A673 (cell line): ENCODE data around the gene SBK1. TPM values are rescaled to one million over a fixed set of nuclear protein-coding genes. Genes with fewer than 3 reads are reported as not detected.

Source experiments
- BruUV-seq: library from RNA; stranded (reverse); fragments of 400-500 nt; replicated peaks from 2 replicates; lab custom pipeline; 2021; lab: Mats Ljungman, UMichigan
- CTCF ChIA-PET: fragments of 300-600 bp; sonication (Branson Sonifier 250); formaldehyde crosslinking; loops from one replicate; lab custom pipeline; 2022; ENCODE audit warnings: antibody characterized with exemption; lab: Charles Lee
- POLR2A ChIA-PET: fragments of 300-600 bp; sonication (Branson Sonifier 250); formaldehyde crosslinking; loops from one replicate; lab custom pipeline; 2022; ENCODE audit warnings: antibody characterized with exemption; ENCODE audit not compliant: low non-redundant PET; lab: Charles Lee
- DNase-seq: peaks from one replicate; pipeline ENCODE4 v3.0.0-alpha.2; 2015; ENCODE audit warnings: low spot score
- H3K27ac ChIP-seq: fragments of 200-600 bp; sonication (generic); 2 replicates; pipeline ENCODE4 v1.5.1; 2016; ENCODE audit warnings: mixed run types, low read depth, mild to moderate bottlenecking, mixed read lengths, antibody characterized with exemption, low read length; ENCODE audit not compliant: poor library complexity, severe bottlenecking
- H3K27me3 ChIP-seq: fragments of 200-600 bp; sonication (generic); replicated peaks from 2 replicates; pipeline ENCODE4 v1.6.1; 2017; ENCODE audit warnings: mixed run types, low read depth, mild to moderate bottlenecking, mixed read lengths, antibody characterized with exemption, low read length; ENCODE audit not compliant: insufficient read depth, poor library complexity
- H3K36me3 ChIP-seq: fragments of 200-600 bp; sonication (generic); 2 replicates; pipeline ENCODE4 v1.6.1; 2016; ENCODE audit warnings: mixed run types, mild to moderate bottlenecking, mixed read lengths, antibody characterized with exemption, low read length; ENCODE audit not compliant: insufficient read depth, poor library complexity, severe bottlenecking
- H3K4me1 ChIP-seq: fragments of 200-600 bp; sonication (generic); 2 replicates; pipeline ENCODE4 v1.6.1; 2017; ENCODE audit warnings: mixed run types, mild to moderate bottlenecking, mixed read lengths, antibody characterized with exemption, low read length; ENCODE audit not compliant: insufficient read depth, poor library complexity, severe bottlenecking
- H3K4me3 ChIP-seq: fragments of 200-600 bp; sonication (generic); 2 replicates; pipeline ENCODE4 v1.5.1; 2016; ENCODE audit warnings: low read depth, mixed run types, mild to moderate bottlenecking, mixed read lengths, low read length; ENCODE audit not compliant: poor library complexity, severe bottlenecking
- H3K9me3 ChIP-seq: fragments of 200-600 bp; sonication (generic); 2 replicates; pipeline ENCODE4 v1.6.1; 2016; ENCODE audit warnings: mixed run types, low read depth, mild to moderate bottlenecking, mixed read lengths, antibody characterized with exemption, low read length; ENCODE audit not compliant: poor library complexity, severe bottlenecking
- EZH2 ChIP-seq: fragments of 200-600 bp; sonication (generic); IDR thresholded peaks from 2 replicates; pipeline ENCODE4 v1.6.1; 2017; ENCODE audit warnings: borderline replicate concordance, low read depth, mild to moderate bottlenecking, mixed read lengths, antibody characterized with exemption, low read length; ENCODE audit not compliant: poor library complexity, severe bottlenecking
- intact Hi-C: fragments of 100-400 bp; cut with micrococcal nuclease; formaldehyde crosslinking; loops from one replicate; pipeline ENCODE4 v1.10.0; 2022; ENCODE audit not compliant: unreplicated experiment
- total RNA-seq: library from RNA; stranded (reverse); gene quantifications from 2 replicates; pipeline ENCODE4 v1.2.3, GENCODE V29; 2021
- TF ChIP-seq, protein P1 (sequence below): fragments of 300-800, 200-600 bp; sonication (generic); conservative IDR thresholded peaks from 2 replicates; pipeline ENCODE4 v1.5.1; 2017; ENCODE audit warnings: low read depth, mild to moderate bottlenecking, antibody characterized with exemption, low read length, moderate library complexity, mixed read lengths

SBK1 gene
- total RNA-seq, 1 experiment from 2014 or later: 22.2 TPM

DNA sequence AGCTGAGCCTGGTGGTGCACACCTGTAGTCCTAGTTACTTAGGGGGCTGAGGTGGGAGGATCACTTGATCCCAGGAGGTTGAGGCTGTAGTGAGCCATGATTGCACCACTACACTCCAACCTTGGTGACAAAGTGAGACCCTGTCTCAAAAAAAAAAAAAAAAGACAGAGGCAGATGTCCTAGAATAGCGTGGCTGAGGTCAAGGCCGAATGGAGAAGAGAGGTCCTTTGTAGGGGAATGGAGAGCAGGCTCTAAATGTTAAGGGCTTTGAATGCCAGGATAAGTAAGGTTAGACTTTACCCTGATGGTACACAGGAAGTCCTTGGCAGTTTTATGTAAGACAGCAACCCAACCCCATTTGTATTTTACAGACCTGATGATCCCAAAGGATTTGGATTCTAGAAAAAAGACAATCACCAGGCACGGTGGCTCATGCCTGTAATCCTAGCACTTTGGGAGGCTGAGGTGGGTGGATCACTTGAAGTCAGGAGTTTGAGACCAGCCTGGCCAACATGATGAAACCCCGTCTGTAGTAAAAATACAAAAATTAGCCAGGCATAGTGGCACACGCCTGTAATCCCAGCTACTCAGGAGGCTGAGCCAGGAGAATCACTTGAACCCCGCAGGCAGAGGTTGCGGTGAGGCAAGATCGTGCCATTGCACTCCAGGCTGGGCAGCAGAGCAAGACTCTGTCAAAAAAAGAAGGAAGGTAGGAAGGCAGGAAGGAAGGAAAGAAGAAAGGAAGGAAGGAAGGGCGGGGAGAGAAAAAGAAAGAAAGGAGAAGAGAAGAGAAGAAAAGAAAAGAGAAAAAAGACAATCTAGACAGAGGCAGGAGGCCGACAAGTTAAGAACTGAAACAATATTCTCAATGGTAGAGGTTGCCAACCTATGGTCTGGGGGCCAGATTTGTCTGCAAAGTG is 2.1 kb upstream of the SBK1 start:
- Histone ChIP-seq H3K4me1 (no peaks in the 10 kb centered on the region), H3K4me3 (peak overlapping the region; percentile 13), H3K27me3 (no peaks in the 10 kb centered on the region), H3K27ac (no peak overlapping the region), H3K36me3 (no peaks in the 10 kb centered on the region), H3K9me3 (no peaks in the 10 kb centered on the region)
- intact Hi-C loops: no loop called here
- ChIA-PET CTCF (no interaction called here), POLR2A (no interaction called here)
- BruUV-seq: no TSS peak
- no peak for TF ChIP-seq EZH2
- TF ChIP-seq, protein P1, sequence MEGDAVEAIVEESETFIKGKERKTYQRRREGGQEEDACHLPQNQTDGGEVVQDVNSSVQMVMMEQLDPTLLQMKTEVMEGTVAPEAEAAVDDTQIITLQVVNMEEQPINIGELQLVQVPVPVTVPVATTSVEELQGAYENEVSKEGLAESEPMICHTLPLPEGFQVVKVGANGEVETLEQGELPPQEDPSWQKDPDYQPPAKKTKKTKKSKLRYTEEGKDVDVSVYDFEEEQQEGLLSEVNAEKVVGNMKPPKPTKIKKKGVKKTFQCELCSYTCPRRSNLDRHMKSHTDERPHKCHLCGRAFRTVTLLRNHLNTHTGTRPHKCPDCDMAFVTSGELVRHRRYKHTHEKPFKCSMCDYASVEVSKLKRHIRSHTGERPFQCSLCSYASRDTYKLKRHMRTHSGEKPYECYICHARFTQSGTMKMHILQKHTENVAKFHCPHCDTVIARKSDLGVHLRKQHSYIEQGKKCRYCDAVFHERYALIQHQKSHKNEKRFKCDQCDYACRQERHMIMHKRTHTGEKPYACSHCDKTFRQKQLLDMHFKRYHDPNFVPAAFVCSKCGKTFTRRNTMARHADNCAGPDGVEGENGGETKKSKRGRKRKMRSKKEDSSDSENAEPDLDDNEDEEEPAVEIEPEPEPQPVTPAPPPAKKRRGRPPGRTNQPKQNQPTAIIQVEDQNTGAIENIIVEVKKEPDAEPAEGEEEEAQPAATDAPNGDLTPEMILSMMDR: no peak
- DNase-seq: no peak

DNA sequence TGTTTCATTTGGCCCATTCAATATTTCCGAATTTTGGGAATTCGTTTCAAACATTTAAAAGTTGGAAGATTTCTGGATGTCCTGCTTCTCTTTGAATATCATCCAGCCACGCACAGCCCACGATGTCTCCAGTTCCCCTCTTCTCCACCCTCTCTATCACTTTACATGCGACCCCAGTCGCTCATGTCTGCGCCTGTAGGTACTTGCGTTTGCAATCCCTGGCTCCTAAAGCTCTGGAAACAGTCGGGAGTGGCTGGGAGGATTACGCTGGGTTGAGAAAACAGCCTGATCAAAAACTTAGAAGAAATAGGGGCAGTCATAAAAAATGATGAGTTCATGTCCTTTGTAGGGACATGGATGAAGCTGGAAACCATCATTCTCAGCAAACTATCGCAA is 1.5 kb upstream of the SBK1 start:
- POLR2A ChIA-PET: no interaction called here
- DNase-seq: no peak
- no peaks in the 10 kb centered on the region for H3K27me3 ChIP-seq
- CTCF ChIA-PET: interaction anchor here (0.6 kb wide), 1 partner anchor 30 kb away, joined by 6 read pairs; no protein-coding TSS in a partner anchor
- TF ChIP-seq, protein P1: no peak
- TF ChIP-seq EZH2: no peak
- intact Hi-C loops: no loop called here
- no TSS peak for BruUV-seq
- H3K27ac ChIP-seq: no peak overlapping the region
- no peaks in the 10 kb centered on the region for H3K4me1 ChIP-seq
- no peaks in the 10 kb centered on the region for H3K9me3 ChIP-seq
- peak overlapping the region; percentile 13 for H3K4me3 ChIP-seq
- H3K36me3 ChIP-seq: no peaks in the 10 kb centered on the region

DNA sequence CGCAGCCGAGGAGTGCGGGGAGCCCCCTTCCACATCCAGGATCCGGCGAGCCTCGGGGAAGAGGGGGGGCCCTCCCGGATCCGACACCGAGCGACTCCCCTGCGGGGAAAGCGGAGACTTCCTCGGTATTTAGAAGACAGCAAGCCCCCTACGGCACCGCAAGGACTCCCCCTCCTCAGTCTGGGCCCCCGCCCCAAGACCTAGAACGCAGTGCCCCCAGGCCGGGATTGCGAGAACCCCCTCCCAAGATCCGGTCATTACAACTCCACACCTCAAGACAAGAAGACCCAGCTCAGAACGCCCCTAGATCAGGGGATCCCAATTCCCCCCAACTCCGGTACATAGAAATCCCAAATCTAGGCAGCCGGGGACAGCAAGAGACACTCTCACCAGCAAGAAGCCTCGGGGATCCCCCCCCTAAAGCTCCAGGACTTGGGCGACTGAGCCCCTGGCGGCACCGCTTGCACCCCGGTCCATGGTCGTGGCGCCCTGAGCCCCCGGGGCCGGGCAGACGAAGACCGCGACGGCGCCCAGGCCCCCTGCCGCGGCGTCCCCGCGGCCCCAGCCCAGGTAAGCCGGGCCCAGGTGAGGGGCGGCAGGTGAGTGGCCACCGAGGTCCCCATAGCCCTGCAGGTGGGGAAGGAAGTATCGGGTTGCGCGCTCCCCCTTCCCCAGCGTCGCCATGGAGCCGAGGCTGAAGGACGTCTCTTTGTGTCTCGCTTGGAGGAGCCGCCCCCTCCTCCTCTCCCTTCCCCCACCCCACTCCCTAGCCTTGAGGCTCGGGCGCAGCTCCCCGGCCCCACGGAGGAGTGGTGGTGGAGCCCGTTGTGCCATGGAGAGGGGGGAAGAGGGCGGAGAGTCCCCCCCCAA is 641 bp downstream of the SBK1 start:
- peak overlapping the region; percentile 78 for H3K27ac ChIP-seq
- intact Hi-C loops: no loop called here
- H3K36me3 ChIP-seq: no peaks in the 10 kb centered on the region
- BruUV-seq: no TSS peak
- POLR2A ChIA-PET: interaction anchor here (0.6 kb wide), 1 partner anchor 19 kb away, joined by 3 read pairs; no protein-coding TSS in a partner anchor
- no peaks in the 10 kb centered on the region for H3K4me1 ChIP-seq
- TF ChIP-seq, protein P1: no peak
- no peak for TF ChIP-seq EZH2
- DNase-seq: peak; percentile 38
- H3K27me3 ChIP-seq: no peaks in the 10 kb centered on the region
- no peaks in the 10 kb centered on the region for H3K9me3 ChIP-seq
- peak overlapping the region; percentile 85 for H3K4me3 ChIP-seq
- CTCF ChIA-PET: interaction anchor here (1.0 kb wide), 1 partner anchor 29 kb away, joined by 3 read pairs; no protein-coding TSS in a partner anchor
